ENCODE results near the gene SPAG4. TPM values are rescaled to one million over a fixed set of nuclear protein-coding genes. Genes with fewer than 3 reads are reported as not detected.
A peak's percentile ranks its signal among the peaks of the same experiment; 100 is the strongest.

Gene SPAG4
- total RNA-seq, 2 experiments from 2014 or later: 6.4 to 6.9 TPM

- Mint-ChIP-seq H3K27ac (peak overlapping the region; percentile 76), H3K27me3 (no peaks in the 10 kb centered on the region), H3K9me3 (ENCODE audit: low read depth) (no peaks in the 10 kb centered on the region), H3K36me3 (ENCODE audit: low read depth) (peaks cover 37% of the 10 kb centered on the region), H3K4me1 (peaks cover 3% of the 10 kb centered on the region), H3K4me3 (no peak overlapping the region)
- CTCF ChIA-PET: interaction anchor here (1.1 kb wide), 1 partner anchor 11 kb away, joined by 4 read pairs; no protein-coding TSS in a partner anchor
- DNase-seq (no peak), ATAC-seq (no peak)
- POLR2A ChIA-PET: no interaction called here
- intact Hi-C loops (cut with DNase I, micrococcal nuclease): no loop called here
Observed at GRCh38 chr20:35625584-35626385, 10.2 kb downstream of the SPAG4 start.

GRCh38 chr20:35626386-35627001, 10.9 kb downstream of the SPAG4 start:
- no peak overlapping the region for H3K4me3 Mint-ChIP-seq
- no peak overlapping the region for H3K27ac Mint-ChIP-seq
- ChIA-PET POLR2A (interaction anchor here (0.6 kb wide), 1 partner anchor 71 kb away, joined by 7 read pairs; no protein-coding TSS in a partner anchor), CTCF (interaction anchor here (0.6 kb wide), 1 partner anchor 25 kb away, joined by 3 read pairs; no protein-coding TSS in a partner anchor)
- H3K36me3 Mint-ChIP-seq (ENCODE audit: low read depth): peaks cover 39% of the 10 kb centered on the region
- no peaks in the 10 kb centered on the region for H3K4me1 Mint-ChIP-seq
- intact Hi-C loops (cut with DNase I, micrococcal nuclease): no loop called here
- no peaks in the 10 kb centered on the region for H3K27me3 Mint-ChIP-seq
- H3K9me3 Mint-ChIP-seq (ENCODE audit: low read depth): no peaks in the 10 kb centered on the region
- ATAC-seq (no peak), DNase-seq (no peak)

GRCh38 chr20:35627121-35627520, 11.5 kb downstream of the SPAG4 start:
- no peaks in the 10 kb centered on the region for H3K4me1 Mint-ChIP-seq
- CTCF ChIA-PET: interaction anchor here (0.6 kb wide), 1 partner anchor 26 kb away, joined by 3 read pairs; no protein-coding TSS in a partner anchor
- H3K9me3 Mint-ChIP-seq (ENCODE audit: low read depth): no peaks in the 10 kb centered on the region
- no peaks in the 10 kb centered on the region for H3K27me3 Mint-ChIP-seq
- peaks cover 38% of the 10 kb centered on the region for H3K36me3 Mint-ChIP-seq (ENCODE audit: low read depth)
- ATAC-seq (no peak), DNase-seq (no peak)
- H3K4me3 Mint-ChIP-seq: no peak overlapping the region
- H3K27ac Mint-ChIP-seq: no peak overlapping the region
- intact Hi-C loops (cut with DNase I, micrococcal nuclease): no loop called here
- POLR2A ChIA-PET: interaction anchor here (0.6 kb wide), 1 partner anchor 72 kb away, joined by 7 read pairs; no protein-coding TSS in a partner anchor

- ATAC-seq: no peak
- intact Hi-C loops (cut with DNase I, micrococcal nuclease): no loop called here
Observed at GRCh38 chr20:35629427-35630145, 14.0 kb downstream of the SPAG4 start.

GRCh38 chr20:35630636-35631035, 15.0 kb downstream of the SPAG4 start:
- intact Hi-C loops (cut with DNase I, micrococcal nuclease): no loop called here
- Mint-ChIP-seq H3K4me3 (no peak overlapping the region), H3K27me3 (no peaks in the 10 kb centered on the region), H3K9me3 (ENCODE audit: low read depth) (no peaks in the 10 kb centered on the region), H3K36me3 (ENCODE audit: low read depth) (peaks cover 33% of the 10 kb centered on the region), H3K27ac (no peak overlapping the region), H3K4me1 (peaks cover 7% of the 10 kb centered on the region)
- POLR2A ChIA-PET: interaction anchor here (0.5 to 1.2 kb wide), 2 partner anchors 11 to 38 kb away, joined by 3 to 4 read pairs; no protein-coding TSS in a partner anchor
- no peak for DNase-seq
- CTCF ChIA-PET: interaction anchor here (0.7 to 4.6 kb wide), 4 partner anchors 11 to 26 kb away, joined by 3 to 15 read pairs (median 4); no protein-coding TSS in a partner anchor
- ATAC-seq: peak; percentile 19

More at GRCh38 chr20:35629427-35630145, 14.0 kb downstream of the SPAG4 start:
- H3K36me3 Mint-ChIP-seq (ENCODE audit: low read depth): peaks cover 38% of the 10 kb centered on the region
- H3K27me3 Mint-ChIP-seq: no peaks in the 10 kb centered on the region
- H3K4me1 Mint-ChIP-seq: no peaks in the 10 kb centered on the region
- ChIA-PET POLR2A (interaction anchor here (0.6 kb wide), 1 partner anchor 13 kb away, joined by 3 read pairs; no protein-coding TSS in a partner anchor), CTCF (interaction anchor here (1.0 to 4.6 kb wide), 4 partner anchors 10 to 24 kb away, joined by 3 to 15 read pairs (median 4); no protein-coding TSS in a partner anchor)
- no peak overlapping the region for H3K27ac Mint-ChIP-seq
- H3K9me3 Mint-ChIP-seq (ENCODE audit: low read depth): no peaks in the 10 kb centered on the region
- no peak for DNase-seq
- no peak overlapping the region for H3K4me3 Mint-ChIP-seq

GRCh38 chr20:35632539-35633115, 17.0 kb downstream of the SPAG4 start:
- peaks cover 17% of the 10 kb centered on the region for H3K36me3 Mint-ChIP-seq (ENCODE audit: low read depth)
- no peaks in the 10 kb centered on the region for H3K27me3 Mint-ChIP-seq
- H3K4me1 Mint-ChIP-seq: peaks cover 18% of the 10 kb centered on the region
- no peaks in the 10 kb centered on the region for H3K9me3 Mint-ChIP-seq (ENCODE audit: low read depth)
- ATAC-seq: no peak
- no peak overlapping the region for H3K4me3 Mint-ChIP-seq
- POLR2A ChIA-PET: interaction anchor here (0.6 kb wide), 1 partner anchor 16 kb away, joined by 3 read pairs; no protein-coding TSS in a partner anchor
- CTCF ChIA-PET: interaction anchor here (1.0 to 1.1 kb wide), 2 partner anchors 9 to 13 kb away, joined by 4 read pairs; no protein-coding TSS in a partner anchor
- no peak overlapping the region for H3K27ac Mint-ChIP-seq
- no peak for DNase-seq
- intact Hi-C loops (cut with DNase I, micrococcal nuclease): no loop called here

- H3K27ac Mint-ChIP-seq: peak overlapping the region; percentile 68
- POLR2A ChIA-PET: interaction anchor here (1.4 kb wide), 1 partner anchor 20 kb away, joined by 3 read pairs; the partner anchor contains the start of gene SPAG4
- CTCF ChIA-PET: interaction anchor here (1.4 to 3.3 kb wide), 3 partner anchors 15 to 18 kb away, joined by 4 to 16 read pairs (median 4); no protein-coding TSS in a partner anchor
Observed at GRCh38 chr20:35635652-35636051, 20.0 kb downstream of the SPAG4 start.

GRCh38 chr20:35636095-35636494, 20.5 kb downstream of the SPAG4 start:
- Mint-ChIP-seq H3K36me3 (ENCODE audit: low read depth) (peaks cover 5% of the 10 kb centered on the region), H3K27ac (no peak overlapping the region), H3K4me1 (peaks cover 41% of the 10 kb centered on the region), H3K4me3 (no peak overlapping the region), H3K9me3 (ENCODE audit: low read depth) (no peaks in the 10 kb centered on the region), H3K27me3 (no peaks in the 10 kb centered on the region)
- intact Hi-C loops (cut with DNase I, micrococcal nuclease): no loop called here
- ATAC-seq: no peak
- POLR2A ChIA-PET: no interaction called here
- CTCF ChIA-PET: interaction anchor here (1.0 to 3.3 kb wide), 4 partner anchors 16 to 31 kb away, joined by 4 to 16 read pairs (median 5); no protein-coding TSS in a partner anchor
- DNase-seq: no peak

More at GRCh38 chr20:35635652-35636051, 20.0 kb downstream of the SPAG4 start:
- ATAC-seq: no peak
- no peak for DNase-seq
- intact Hi-C loops (cut with DNase I, micrococcal nuclease): no loop called here
- Mint-ChIP-seq H3K9me3 (ENCODE audit: low read depth) (no peaks in the 10 kb centered on the region), H3K27me3 (no peaks in the 10 kb centered on the region), H3K36me3 (ENCODE audit: low read depth) (peaks cover 6% of the 10 kb centered on the region), H3K4me3 (no peak overlapping the region), H3K4me1 (peaks cover 37% of the 10 kb centered on the region)

GRCh38 chr20:35637276-35637675, 21.6 kb downstream of the SPAG4 start:
- H3K27ac Mint-ChIP-seq: peak overlapping the region; percentile 34
- POLR2A ChIA-PET: no interaction called here
- ATAC-seq (no peak), DNase-seq (no peak)
- CTCF ChIA-PET: interaction anchor here (0.6 to 1.5 kb wide), 5 partner anchors 8 to 438 kb away, joined by 4 to 6 read pairs (median 4); no protein-coding TSS in a partner anchor
- peaks cover 47% of the 10 kb centered on the region for H3K4me1 Mint-ChIP-seq
- no peaks in the 10 kb centered on the region for H3K27me3 Mint-ChIP-seq
- peaks cover 2% of the 10 kb centered on the region for H3K36me3 Mint-ChIP-seq (ENCODE audit: low read depth)
- intact Hi-C loops (cut with DNase I, micrococcal nuclease): no loop called here
- no peaks in the 10 kb centered on the region for H3K9me3 Mint-ChIP-seq (ENCODE audit: low read depth)
- H3K4me3 Mint-ChIP-seq: no peak overlapping the region

GRCh38 chr20:35638751-35639150, 23.1 kb downstream of the SPAG4 start:
- peaks cover 60% of the 10 kb centered on the region for H3K4me1 Mint-ChIP-seq
- no peaks in the 10 kb centered on the region for H3K27me3 Mint-ChIP-seq
- intact Hi-C loops (cut with DNase I, micrococcal nuclease): no loop called here
- H3K36me3 Mint-ChIP-seq (ENCODE audit: low read depth): peaks cover 6% of the 10 kb centered on the region
- H3K4me3 Mint-ChIP-seq: no peak overlapping the region
- ChIA-PET CTCF (interaction anchor here (2.0 kb wide), 1 partner anchor 19 kb away, joined by 4 read pairs; no protein-coding TSS in a partner anchor), POLR2A (no interaction called here)
- H3K9me3 Mint-ChIP-seq (ENCODE audit: low read depth): no peaks in the 10 kb centered on the region
- no peak for DNase-seq
- H3K27ac Mint-ChIP-seq: no peak overlapping the region
- ATAC-seq: no peak

Data from activated CD4-positive, alpha-beta T cell treated with anti-CD3 and anti-CD28 coated beads for 36 hours (primary cell).